Cerebellar nuclear complex (tissue), 1 donor: ENCODE data around the gene XG.

Source experiments
- DNase-seq, 2 experiments: peaks; one replicate each; lab custom pipeline; 2025; lab: John Stamatoyannopoulos, UW

Gene XG

DNA sequence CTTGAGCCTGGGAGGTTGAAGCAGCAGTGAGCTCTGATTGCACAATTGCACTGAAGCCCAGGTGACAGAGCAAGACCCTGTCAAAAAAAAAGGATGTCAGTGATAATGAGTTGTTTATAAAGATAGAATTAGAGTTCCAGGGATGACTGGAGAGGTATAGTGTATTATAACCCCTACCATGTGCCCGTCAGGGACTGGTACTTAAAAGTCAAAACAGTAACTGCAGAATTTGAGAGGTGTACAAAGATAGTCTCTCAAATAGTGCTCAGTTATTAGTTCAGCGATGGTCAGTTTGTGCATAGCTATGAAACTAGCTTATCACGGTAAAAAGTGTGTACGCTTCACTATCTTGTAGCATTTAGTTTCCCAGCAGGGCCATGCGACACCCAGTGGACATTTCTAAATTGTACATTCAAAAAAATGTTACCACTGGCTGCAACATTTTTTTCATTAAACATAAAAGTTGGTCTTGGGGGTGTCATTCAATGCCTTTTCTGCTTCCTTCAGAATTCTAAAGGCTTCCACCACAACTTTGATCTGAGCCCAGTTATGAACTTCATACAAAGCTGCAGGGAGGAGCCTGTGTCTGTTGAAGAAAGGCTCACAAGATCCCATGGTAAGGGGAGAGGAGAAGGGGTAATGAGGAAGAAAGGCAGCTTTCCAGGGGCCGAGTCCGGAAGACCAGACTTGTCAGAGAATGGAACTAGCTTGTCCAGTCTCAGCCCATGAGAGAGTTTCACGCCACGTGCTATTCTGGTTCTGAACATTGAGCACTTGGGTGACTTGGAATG, 67.7 kb downstream of the XG start:
- DNase-seq, result no peak

DNA sequence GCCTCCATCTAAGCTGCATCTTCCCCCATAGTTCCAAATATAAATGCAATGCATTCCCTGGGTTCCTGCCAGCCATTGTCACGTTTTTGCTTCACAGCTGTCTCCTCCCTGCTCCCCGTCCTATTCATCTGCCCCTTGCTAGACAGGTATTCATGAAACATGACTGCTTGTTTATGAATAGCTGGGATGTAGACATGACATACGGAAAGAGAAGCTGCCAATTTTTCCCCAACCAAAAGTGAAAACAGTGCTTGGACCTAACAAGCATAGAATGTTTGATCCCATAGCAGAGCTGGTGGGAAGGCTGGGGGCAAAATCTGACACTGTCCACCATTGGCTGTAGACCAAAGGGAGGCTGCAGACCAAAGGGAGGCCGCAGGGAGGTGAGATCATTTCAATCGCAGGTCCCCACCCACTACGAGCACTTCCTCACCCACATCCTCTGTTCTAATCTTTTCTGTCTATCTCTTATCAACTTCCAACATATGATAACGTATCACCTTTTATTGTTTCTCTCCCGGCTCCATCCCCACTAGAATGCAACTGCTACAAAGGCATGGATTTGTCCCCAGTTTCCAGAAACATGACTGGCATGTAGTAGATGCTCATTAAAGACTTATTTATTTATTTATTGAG, 68.4 kb downstream of the XG start:
- no peak for DNase-seq

DNA sequence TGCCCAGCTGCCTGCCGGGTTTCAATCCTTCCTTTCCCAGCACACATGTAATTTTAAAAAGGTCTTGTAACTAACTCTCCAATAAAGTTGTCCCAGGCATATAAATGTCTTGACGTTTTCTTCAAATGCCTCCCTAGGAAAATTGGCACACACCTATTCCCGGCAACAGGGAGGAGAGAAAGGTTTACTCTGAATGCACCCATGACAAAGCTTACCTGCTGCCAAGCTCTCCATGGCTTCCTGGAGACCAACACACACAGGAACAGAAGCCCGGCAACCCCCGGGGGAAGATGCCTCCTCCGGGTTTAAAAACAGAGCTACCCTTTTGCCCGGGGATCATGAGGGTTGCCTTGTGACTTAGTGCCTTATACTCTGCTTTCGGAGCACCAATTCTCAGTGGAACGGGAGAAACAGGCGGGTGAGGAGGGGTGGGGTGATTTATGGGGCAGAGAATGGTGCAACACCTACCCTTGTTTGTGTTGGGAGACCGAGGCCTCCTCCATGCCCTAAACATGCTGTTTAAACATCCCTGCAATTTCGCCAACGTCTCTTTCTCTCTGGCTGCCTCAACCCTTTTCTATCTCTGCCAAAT, 72.1 kb downstream of the XG start:
- DNase-seq, result no peak

DNA sequence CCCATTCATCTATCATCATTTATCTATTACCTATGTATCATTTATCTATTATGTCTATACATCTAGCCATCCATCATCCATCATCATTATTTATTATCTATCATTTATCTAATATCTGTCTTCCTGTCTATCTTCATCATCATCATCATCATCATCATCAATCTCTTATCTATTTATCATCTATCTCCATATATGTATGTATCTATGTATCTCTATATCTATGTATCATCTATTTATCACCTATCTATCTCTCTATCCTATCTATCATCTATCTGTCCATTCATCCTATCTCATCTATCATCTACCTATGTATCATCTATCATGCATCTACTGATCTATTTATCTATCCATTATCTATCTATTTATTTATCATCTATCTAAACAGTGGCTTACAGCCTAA, 73.0 kb downstream of the XG start:
- DNase-seq, result no peak

DNA sequence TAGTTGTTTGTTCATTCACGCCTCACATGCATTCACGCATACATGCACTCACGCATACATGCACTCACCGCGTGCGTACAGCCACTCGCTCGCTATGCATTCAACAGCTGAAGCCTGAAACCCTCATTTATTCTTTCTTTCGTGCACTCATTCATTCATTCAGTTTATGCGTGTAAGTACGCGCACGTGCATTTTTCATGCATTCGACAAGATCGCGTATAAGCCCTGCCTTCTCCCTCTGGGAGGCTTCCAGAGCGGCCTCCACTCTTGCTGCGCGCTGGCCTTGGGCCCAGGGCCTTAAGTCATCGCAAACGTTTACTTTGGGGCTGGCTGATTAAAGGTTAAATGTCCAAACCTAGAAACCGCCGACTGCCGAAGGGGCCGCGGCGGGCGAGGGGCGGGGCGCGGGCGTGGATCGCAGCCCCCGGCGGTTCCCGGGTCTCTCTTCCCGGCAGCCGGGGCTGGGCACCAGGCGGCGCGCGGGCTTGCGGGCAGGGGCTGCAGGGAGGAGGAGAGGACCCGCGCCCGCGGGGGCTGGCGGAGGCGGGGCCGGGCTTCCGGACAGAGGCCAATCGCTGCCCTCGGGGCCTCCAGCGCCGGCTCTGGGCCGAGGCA, 76.6 kb downstream of the XG start, which contains the start of gene GYG2:
TSS of gene GYG2 (plus strand) at position 587 of the 615 bp plus-strand sequence. CDS start 1,259 bp downstream, outside the sequence.
- DNase-seq, result no peak

DNA sequence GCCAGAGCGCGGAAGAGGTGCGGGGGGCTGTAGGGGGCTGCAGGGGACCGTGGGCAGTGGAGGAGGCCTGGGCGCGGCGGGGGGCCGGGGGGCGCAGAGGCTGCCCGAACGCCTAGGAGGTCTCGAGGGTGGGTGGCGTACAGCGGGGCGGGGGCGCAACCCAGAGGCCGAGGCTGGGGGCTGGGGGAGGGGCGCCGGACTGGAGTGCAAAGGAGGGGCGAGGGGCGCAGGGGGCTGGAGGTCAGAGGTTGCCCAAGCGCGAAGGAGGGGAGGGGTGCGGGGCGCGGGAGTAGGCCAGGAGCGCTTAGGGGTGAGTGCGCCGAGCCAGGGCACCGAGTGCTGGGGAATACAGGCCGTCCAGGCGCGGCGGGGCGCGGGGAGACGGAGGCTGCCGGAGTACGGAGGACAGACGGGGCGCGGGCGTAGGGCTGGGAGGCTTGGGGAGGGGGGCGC, 77.1 kb downstream of the XG start:
- DNase-seq, result no peak

DNA sequence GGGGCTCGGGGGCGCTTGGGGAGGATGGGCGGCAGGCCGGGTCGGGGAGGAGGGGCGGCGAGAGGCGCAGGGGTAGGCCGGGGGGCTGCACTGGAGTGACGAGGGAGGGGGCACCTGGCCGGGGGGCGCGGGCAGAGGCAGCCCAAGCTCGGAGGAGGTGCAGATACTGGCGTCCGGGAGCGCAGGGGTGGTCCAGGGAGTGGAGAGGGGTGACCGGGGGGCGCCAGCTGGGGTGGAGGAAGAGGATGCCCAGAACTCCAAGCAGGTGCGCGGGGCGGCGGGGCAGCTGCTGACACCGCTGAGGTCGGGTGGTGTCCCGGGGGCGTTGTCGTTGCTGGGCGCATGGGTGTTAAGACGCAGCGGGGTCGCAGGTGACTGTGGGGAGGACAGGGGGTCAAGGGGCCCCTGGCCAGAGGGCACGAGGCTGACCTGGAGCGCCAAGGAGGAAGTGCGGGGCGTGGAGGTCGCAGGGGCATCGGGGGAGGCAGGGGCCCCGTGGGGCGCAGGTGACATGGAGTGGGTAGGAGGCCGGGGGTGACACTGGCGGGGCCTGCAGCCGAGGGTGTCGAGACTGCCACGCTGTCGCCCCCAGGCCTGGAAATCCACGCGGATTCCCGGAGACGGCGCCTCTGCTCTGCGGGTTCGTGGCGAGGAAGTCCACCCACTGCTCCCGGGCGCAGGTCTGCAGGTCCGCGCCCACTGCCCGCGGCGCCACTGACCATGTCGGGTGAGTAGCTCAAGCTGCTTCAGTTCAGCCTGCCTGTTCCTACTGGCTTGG, 77.8 kb downstream of the XG start:
- DNase-seq, result no peak

DNA sequence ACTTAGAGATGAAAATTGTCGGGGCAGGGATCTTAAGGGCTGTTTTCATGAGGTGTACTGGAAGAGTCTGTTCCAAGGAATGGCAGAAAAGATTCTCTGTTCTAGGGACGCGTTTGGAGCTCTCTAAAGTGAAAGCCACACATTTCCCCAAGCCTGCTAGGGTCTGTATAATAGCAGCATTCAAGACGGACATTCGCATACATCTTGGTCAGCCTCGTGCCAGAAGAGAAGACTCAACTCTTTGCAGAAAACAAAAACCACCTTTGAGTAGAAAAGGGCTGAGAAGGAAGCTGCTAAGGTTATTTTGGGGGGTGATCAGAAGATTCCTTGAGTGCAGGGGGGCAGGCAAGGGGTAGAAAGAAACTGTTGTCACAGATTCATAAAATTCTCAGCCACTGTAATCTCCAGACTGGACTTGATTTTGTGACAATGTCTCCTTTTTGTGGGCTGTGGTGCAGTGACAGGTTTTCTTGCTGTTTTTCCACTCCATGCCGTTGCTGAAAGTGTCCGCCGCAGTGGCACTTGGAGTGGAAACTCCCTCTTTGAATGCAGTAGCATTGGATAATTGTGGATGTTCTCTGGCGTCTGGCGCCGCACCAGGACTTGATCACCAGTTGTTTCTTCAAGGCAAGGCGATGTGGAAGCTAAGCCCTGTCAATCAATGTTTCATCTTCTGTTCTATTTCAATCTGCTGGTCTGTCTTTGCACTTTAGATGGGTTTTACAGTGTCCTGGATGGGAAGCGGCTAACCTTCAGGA, 79.8 kb downstream of the XG start:
- no peak for DNase-seq

DNA sequence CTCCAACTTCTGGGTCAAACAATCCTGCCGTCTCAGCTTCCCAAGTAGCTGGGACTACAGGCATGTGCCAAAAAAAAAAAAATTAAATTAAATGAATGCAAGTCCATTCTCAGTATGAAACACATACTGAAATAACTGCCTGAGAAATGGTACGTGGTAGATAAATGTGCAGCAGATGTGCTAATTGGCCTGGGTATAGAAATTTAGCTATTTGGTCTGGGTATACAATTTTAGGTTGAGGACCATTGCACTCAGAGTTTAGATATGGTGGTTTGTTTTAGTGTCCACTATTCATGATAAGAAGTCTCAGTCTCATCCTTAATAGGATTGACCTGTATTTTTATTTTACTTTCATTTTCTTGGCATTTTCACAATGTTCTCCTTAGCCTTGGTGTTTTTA, 86.1 kb downstream of the XG start:
- DNase-seq, result no peak

DNA sequence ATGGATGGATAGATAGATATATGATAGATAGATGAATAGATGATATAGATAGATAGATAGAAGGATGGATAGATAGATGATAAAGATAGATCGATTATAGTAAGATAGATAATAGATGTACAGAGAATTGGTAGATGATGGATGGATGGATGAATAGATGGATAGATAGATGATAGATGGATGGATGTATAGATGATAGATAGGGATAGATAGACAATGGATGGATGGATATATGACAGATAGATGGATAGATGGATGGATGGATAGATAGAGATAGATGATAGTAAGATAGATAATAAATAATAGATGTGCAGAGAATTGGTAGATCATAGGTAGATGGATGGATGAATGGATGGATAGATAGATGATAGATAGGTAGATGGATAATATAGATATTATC, 89.1 kb downstream of the XG start:
- no peak for DNase-seq

DNA sequence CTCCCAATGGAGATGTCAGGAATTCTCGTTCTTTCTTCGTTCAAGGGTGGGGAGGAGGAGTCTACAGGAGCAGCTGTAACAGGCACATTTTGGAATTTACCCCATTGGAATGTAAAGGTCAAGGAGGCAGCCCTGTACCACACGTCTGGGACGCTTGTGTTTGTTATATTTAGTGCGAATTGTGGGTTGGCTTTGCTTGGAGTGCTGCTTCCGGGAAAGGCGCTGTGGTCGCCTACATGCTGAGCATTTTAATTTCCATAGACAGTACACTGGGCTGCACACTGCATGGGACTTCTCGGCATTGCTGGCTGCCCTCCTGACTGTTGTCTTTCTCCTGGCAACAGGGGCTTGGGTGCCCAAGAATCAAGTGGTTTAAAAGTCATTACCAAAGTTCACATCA, 89.7 kb downstream of the XG start:
- DNase-seq, result no peak

DNA sequence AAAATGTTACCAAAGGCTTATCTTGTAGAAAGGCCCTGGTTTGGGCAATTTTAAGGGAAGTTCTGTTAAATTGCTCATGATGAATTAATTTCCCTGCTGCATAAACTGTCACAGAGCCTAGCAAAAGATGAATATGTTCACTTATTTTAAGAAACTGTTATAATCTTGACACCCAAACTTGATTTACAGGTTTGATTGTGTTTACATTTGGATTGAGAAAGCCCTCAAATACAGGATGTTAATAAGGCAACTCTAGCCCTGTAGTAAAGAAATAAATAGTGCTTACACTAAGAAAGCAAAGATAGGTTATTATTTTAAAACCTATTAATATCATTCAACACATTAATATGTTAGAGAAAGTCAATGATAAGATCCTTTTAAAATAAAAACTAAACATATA, 95.2 kb downstream of the XG start:
- DNase-seq, result no peak

DNA sequence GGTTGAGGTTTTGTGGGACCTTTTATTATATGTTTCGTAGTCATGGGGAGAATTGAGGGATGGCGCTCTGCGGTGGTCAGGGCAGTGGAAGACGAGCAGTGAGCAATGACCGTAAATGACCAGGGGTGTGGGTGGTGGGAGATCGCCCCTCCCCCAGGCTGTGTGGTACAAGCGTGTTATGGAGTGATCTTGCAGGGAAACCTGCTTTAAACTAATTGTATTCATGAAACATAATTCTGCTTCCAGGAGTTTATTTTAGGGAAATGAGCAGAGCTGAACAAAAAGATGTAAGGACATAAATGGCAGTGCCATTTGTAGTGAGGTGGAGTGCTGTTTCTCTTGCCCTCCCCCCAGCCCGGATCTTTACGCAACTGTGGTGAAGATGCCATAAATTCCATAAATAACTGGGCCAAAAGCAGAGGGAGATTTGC, 97.0 kb downstream of the XG start:
- no peak for DNase-seq

DNA sequence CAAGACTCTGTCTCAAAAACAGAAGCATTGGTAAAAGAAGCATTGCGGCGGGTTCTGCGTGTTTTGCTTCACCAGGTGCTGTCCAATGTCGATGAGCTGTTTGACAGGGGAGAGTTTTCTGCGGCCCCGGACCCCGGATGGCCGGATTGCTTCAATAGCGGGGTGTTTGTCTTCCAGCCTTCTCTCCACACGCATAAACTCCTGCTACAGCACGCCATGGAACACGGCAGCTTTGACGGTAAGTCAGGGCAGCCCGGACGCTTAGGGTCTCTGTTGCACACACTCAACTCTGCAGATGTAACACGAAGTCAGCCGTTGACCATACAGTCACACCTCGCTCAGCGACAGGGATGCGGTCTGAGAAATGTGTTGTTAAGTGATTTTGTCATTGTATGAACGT, 103.1 kb downstream of the XG start:
- no peak for DNase-seq

DNA sequence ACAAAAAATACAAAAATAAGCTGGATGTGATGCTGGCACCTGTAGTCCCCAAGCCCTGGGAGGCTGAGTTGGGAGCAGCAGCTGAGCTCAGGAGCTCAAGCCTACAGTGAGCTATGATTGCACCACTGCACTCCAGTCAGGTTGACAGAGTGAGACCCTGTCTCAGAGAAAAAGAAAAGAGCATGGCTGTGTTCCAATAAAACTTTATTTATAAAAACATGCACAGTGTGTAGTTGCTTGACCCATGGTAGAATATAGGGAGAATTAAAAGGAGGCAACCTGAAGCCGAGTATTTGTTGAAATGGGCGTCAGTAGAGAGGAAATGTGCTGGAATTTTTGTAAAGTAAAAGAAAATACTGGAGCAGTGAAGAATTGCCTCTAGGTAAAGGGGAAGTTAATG, 103.9 kb downstream of the XG start:
- no peak for DNase-seq

DNA sequence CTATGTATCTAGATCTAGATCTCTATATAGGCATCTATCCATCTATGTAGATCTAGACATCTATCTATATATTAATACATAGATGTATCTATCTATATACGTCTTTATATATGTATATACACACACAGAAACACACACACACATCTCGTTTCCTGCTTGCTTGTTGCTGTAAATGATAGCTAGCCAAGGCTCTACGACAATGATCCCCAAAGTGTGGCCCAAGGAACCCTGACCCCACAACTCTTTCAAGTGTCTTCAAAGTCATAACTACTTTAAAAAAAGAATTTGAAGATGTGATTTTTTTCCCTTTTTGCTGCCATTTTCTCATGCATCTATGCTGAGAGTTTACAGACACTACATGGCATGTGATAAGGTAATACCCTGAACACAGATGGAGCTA, 105.7 kb downstream of the XG start:
- DNase-seq, result no peak

DNA sequence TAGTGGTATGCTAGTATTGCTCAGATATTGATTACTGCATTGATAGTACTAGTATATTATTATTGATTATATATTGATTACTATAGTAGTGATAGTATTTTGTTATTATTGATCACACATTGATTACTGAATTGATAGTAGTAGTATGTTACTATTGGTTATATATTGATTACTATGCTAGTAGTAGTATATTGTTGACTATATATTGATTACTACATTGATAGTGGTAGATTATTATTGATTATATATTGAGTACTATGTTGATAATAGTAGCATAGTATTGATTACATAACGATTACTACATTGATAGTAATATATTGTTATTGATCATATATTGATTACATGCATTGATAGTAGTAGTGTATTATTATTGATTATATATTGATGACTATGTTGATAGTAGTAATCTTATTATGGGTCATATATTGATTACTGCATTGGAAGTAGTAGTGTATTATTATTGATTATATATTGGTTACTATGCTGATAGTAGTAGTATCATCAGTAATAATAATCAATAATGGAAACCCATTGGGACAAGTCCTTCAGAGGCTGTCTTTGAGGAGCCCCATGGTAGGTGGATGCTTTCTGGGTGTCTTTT, 107.5 kb downstream of the XG start:
- no peak for DNase-seq

DNA sequence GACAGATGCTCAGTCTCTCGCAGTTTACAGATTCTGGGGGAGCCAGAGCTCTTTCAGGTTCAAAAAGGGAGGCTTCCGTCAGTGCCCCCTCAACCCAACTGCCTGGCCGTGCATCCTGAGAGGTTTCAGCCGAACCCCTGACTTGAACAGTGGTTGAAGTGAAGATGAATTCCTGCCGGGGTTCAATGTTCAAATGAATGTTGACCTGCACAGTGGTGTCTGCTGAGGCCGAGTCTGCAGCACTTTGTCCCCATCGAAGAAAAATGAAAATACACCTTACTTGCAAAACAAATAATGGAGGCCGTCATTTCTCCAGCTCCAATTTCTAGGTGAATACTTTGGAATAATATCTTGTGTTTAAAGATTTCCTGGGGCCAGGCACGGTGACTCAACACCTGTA, 110.6 kb downstream of the XG start:
- no peak for DNase-seq

DNA sequence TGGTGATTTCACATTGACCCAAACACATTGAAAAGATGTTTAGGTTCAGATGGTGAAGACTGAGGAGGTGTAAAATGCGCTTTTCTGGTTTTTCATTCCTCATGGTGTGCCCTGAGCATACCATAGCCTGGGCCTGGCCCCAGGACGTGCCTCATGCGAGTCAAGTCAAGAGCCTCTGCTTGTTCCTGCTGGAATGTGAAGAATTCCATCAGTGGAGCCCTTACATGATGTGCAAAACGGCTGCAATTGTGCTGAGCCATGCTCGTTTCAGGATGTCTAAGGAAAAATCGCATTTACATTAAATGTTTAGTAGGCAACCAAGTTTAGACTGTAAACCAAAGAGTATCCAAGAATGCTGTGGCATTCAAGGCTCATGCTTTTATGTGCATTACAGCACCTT, 111.8 kb downstream of the XG start:
- DNase-seq, result no peak
